GM18526 (cell line): Measurements from ENCODE around the gene SLC6A13.

Source experiments
- POLR2A ChIP-seq: IDR thresholded peaks from 3 replicates; pipeline ENCODE4 v1.6.1; 2011; ENCODE audit not compliant: insufficient read length; ENCODE audit errors: extremely low read depth

Gene SLC6A13

GRCh38 chr12:202081-202731 lies 60.4 kb downstream of the SLC6A13 start:
- no peak for TF ChIP-seq POLR2A

GRCh38 chr12:201361-201760 lies 61.3 kb downstream of the SLC6A13 start:
- no peak for TF ChIP-seq POLR2A

- no peak for TF ChIP-seq POLR2A
These were observed 63.9 kb downstream of the SLC6A13 start for GRCh38 chr12:198705-199104.

GRCh38 chr12:197911-198695 lies 64.5 kb downstream of the SLC6A13 start:
- no peak for TF ChIP-seq POLR2A

DNA sequence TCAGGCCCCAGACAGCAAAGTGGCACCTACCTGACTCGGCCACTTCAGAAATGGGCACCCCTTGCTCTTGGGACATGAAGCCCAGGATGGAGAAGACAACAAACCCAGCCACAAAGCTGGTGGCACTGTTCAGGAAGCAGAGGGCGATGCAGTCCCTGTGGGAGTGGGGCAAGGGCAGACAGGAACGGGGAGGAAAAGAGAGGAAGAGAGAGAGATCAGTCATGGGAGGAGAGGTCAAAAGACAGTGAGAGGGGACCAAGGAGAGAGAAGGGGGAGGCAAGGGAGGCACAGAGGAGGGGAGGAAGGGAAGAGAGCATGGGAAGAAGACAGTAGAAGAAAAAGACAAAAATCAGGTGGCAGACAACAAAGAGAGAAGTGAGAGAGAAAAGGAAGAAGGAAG lies 65.3 kb downstream of the SLC6A13 start:
- no peak for TF ChIP-seq POLR2A

GRCh38 chr12:196436-196835 lies 66.2 kb downstream of the SLC6A13 start:
- no peak for TF ChIP-seq POLR2A

DNA sequence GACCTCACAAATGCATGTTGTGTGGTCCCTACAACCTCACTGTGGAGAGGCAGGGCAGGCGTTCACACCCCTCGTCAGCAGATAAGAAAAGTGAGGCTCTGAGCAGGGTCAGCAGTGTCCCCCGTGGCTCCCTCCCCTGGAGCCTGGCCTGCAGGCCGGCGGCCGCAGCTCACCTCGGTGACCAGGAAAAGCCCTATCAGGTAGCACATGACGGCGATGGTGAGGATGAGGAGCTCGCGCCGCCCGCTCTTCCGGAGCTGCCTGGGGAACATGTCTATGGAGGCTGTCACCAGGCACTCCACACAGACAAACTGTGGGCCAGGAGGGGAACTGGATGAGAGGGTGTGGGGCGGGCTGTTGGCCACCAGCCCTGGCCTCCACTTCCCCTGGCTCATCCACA lies 66.7 kb downstream of the SLC6A13 start:
- TF ChIP-seq POLR2A, result no peak

GRCh38 chr12:195156-195555 lies 67.5 kb downstream of the SLC6A13 start:
- TF ChIP-seq POLR2A, result no peak

GRCh38 chr12:194276-194675 lies 68.4 kb downstream of the SLC6A13 start:
- no peak for TF ChIP-seq POLR2A

DNA sequence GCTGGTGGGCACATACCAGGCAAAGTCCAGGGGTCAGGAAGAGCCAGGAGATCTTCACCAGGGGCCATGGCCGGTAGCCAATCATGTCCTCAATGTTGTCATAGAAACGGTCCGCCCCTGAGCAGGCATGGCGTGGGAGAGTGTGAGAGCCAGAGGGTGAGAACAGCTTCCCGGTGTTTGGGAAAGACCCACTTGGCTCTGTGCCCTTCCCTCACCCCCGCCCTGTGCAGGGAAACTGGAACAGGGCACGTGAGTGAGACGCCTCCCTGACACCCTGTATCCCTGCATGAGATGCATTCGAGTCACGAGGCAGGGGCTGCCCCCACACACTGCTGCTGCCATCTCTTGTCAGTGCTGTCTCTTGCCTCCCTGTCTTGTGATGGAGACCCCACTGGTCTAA lies 69.4 kb downstream of the SLC6A13 start:
- no peak for TF ChIP-seq POLR2A

DNA sequence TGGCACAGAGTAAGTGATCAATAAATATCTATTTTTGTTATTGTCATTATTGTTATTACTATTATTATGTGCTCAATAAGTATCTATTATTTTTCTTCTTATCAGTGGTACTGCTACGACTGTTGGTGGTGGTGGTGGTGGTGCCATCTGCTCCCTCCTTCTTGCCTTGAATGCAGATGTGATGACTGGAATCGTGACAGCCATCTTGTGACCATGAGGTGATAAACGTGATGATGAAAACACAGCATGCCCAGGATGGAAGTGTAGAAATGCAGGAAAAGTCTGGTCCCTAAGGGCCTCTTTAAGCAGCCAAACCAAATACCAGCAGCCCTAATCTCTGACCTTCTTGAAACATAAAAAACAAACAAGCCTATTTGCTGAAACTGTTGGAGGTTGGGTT lies 71.1 kb downstream of the SLC6A13 start:
- TF ChIP-seq POLR2A, result no peak

- no peak for TF ChIP-seq POLR2A
These were observed 71.8 kb downstream of the SLC6A13 start for GRCh38 chr12:190881-191280.

DNA sequence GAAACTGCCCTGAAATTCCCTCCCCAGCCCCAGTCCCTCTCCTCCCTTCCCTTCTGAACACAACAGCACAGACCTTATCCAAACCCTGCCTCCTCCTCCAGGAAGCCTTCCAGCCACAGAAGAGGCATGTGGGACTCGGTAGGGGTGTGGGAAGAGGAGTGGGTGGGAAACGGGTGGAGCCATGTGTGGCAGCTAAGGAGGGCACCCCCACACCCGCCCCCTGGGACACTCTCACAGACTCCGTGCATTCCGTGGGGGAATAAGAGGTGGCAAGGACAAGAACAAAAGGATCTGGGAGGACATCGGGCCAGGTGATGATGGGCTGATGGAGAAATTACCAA lies 73.0 kb downstream of the SLC6A13 start:
- no peak for TF ChIP-seq POLR2A

GRCh38 chr12:188910-189621 lies 73.6 kb downstream of the SLC6A13 start:
- no peak for TF ChIP-seq POLR2A

- no peak for TF ChIP-seq POLR2A
These were observed 76.5 kb downstream of the SLC6A13 start for GRCh38 chr12:186006-186625.

DNA sequence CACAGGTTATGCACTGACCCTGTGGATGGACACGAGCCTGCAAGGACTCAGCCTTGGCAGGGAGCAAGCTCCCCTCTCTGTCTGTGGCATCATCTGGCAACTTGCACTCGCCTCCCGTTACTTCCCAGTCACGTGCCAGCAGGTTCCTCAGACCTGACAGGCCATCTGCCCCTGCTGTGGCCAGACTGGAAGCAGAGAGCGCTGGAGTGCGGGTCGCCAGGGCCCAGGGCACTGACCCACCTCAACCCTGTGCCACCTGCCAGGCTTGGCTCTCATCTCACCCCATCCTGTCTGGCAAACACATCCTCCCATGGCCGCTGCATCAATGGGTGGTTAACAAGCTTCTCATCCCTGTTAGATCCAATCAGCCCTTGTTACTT lies 77.1 kb downstream of the SLC6A13 start:
- TF ChIP-seq POLR2A, result no peak
